ENCODE measurements around the gene ZNFX1. TPM values are rescaled to one million over a fixed set of nuclear protein-coding genes. Genes with fewer than 3 reads are reported as not detected.
A peak's percentile ranks its signal among the peaks of the same experiment; 100 is the strongest.

Gene ZNFX1
- total and polyA plus RNA-seq, 5 experiments from 2014 or later: 28.1 to 57.2 (median 45.0) TPM

DNA sequence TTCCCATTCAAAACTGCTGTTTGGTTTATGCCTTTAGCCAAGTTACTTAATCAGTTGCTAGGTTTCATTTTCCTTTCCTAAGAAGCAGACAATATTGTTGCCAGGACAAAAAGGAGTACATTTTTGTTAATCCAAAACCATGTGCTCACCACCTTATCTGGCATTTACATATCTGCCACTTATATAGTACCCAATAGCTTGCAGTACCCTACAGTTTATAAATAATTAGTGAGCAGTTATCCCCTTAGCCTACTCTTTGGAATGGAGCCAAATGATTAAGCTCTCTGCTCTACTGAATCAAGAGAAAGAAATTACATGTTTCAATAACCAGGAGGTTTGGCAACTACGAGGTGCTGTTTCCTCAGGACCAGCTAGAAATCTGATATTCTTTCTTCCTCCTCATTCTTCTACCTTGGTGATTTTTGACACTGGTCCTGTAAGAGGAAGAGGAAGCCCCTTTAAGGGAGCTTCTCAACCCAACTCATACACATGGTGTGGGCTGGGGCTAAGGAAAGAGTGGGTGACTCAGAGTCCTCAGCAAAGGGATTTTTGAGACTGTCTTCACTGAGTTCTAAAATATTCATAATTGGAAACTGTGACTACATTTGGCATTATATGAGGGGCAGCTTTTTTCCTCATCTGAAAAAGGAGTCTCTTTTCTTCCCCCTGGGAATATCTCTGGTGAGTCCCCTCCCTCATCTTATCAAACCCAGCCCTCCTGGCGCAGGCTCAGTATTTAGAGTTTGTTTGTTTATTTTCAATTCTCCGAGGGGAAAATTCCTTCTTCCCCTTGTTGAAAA, 1.5 kb downstream of the ZNFX1 start:
- ATAC-seq (peak in 1 of 2 donors; percentile 34), DNase-seq (peak in 5 of 10 donors; percentile 21 to 69 (median 36))
- Mint-ChIP-seq H3K4me1 (peaks cover 33 to 73% (median 65%) of the 10 kb centered on the region in 4 donors), H3K4me3 (peak overlapping the region; percentile 93 to 100 (median 96)), H3K27me3 (peaks cover 0 to 3% (median 0%) of the 10 kb centered on the region in 5 donors), H3K27ac (peak overlapping the region; percentile 94 to 99 (median 96)), H3K9me3 (peaks cover 0 to 30% (median 14%) of the 10 kb centered on the region in 9 donors), H3K36me3 (peaks cover 19 to 74% (median 43%) of the 10 kb centered on the region in 3 donors)
- POLR2A ChIA-PET: interaction anchor here (0.8 to 3.9 kb wide), 11 partner anchors 8 to 62 kb away, joined by 3 to 23 read pairs (median 5); no protein-coding TSS in a partner anchor

DNA sequence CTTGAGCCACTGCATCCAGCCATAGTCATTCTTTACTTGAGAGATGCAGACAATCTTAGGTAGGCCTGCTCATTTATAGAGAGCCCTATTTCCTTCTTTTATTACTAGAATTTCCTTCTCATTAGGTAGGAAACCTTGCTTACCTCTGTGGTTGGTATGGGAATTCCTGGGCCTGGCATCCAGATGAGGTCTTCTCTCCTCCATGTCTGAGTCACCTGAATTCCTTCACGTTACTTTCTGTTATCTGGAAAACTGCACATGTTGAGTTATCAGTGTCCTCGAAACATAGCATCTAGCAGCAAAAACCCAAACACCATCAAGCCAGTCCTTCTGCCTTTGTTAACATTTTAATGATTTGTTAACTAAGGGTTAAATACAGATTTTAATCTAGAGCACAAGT, 2.2 kb downstream of the ZNFX1 start:
- no peak for ATAC-seq
- peaks cover 0 to 23% (median 6%) of the 10 kb centered on the region in 9 donors for H3K9me3 Mint-ChIP-seq
- peak overlapping the region in 7 of 10 donors; percentile 5 to 98 (median 95) for H3K27ac Mint-ChIP-seq
- no peak for DNase-seq
- peaks cover 32 to 72% (median 66%) of the 10 kb centered on the region in 4 donors for H3K4me1 Mint-ChIP-seq
- POLR2A ChIA-PET: interaction anchor here (0.9 to 1.6 kb wide), 3 partner anchors 15 to 44 kb away, joined by 4 to 9 read pairs (median 5); no protein-coding TSS in a partner anchor
- peak overlapping the region in 8 of 10 donors; percentile 2 to 100 (median 54) for H3K4me3 Mint-ChIP-seq
- H3K36me3 Mint-ChIP-seq: peaks cover 14 to 74% (median 43%) of the 10 kb centered on the region in 3 donors
- peaks cover 0 to 3% (median 0%) of the 10 kb centered on the region in 5 donors for H3K27me3 Mint-ChIP-seq

DNA sequence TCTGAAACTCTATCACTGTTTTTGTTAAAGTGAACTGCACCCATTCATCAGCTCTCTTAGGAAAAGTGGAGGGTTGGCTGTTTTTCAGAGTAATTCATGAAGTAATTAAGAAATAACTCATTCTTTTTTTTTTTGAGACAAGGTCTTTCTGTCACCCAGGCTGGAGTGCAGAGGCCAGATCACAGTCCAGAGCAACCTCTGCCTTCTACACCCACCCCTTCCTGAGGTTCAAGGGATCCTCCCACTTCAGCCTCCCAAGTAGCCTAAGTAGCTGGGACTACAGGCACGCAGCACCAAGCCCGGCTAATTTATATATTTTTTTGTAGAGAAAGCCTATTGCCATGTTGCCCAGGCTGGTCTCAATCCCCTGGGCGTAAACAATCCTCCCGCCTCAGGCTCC, 2.6 kb downstream of the ZNFX1 start:
- Mint-ChIP-seq H3K27ac (peak overlapping the region in 4 of 10 donors; percentile 64 to 98 (median 96)), H3K4me1 (peaks cover 35 to 73% (median 66%) of the 10 kb centered on the region in 4 donors), H3K27me3 (peaks cover 0 to 3% (median 0%) of the 10 kb centered on the region in 5 donors), H3K36me3 (peaks cover 14 to 74% (median 43%) of the 10 kb centered on the region in 3 donors), H3K9me3 (peaks cover 0 to 18% (median 3%) of the 10 kb centered on the region in 9 donors), H3K4me3 (peak overlapping the region in 5 of 10 donors; percentile 15 to 97 (median 48))
- ATAC-seq (no peak), DNase-seq (no peak)
- POLR2A ChIA-PET: interaction anchor here (1.3 kb wide), 1 partner anchor 15 kb away, joined by 4 read pairs; no protein-coding TSS in a partner anchor

DNA sequence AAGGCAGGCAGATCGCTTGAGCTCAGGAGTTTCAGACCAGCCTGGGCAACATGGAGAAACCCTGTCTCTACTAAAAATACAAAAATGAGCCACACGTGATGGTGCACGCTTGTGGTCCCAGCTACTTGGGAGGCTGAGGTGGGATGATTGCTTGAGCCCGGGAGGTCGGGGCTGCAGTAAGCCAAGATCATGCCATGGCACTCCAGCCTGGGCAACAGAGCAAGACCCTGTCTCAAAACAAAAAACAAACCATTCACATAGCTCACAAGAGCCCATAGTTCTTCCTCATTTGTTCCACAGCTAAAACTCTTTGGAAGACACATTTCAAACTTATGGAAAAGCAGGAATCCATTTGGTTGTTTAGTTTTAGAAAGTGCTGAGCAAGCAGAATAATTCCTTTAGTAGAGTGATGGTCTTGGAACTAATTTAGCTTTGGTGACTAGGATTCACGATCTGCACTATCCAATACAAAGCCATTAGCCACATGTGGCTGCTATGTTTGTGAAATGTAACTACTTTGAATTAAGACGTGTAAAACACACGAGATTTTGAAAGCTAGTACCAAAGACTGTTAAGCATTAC, 4.1 kb downstream of the ZNFX1 start:
- no peak for ATAC-seq
- peak overlapping the region in 1 of 10 donors; percentile 56 for H3K27ac Mint-ChIP-seq

DNA sequence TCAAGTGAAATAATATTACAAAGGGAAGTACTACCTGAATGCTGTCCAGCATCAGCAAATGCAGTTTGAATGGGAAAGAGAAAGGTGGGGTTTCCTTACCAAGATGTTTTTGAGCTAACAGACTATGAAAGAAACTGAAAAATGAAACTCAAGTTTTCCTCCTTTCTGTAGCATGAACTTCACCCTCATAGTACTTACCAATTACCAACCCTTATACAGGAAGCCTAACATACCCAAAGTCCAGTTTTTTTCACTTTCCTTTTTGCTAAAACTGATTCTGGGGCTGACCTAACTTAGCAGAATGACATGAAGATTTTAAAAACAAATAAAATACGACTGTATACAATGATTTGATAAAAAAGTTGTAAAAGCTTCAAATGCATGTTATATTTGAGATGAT, 5.2 kb downstream of the ZNFX1 start:
- H3K4me3 Mint-ChIP-seq: peak overlapping the region in 2 of 10 donors; percentile 0 to 54
- H3K36me3 Mint-ChIP-seq: peaks cover 21 to 78% (median 45%) of the 10 kb centered on the region in 3 donors
- POLR2A ChIA-PET: no interaction called here
- H3K4me1 Mint-ChIP-seq: peaks cover 35 to 79% (median 71%) of the 10 kb centered on the region in 4 donors
- H3K27ac Mint-ChIP-seq: peak overlapping the region in 3 of 10 donors; percentile 14 to 58 (median 27)
- ATAC-seq: no peak
- peaks cover 0 to 3% (median 0%) of the 10 kb centered on the region in 9 donors for H3K9me3 Mint-ChIP-seq
- H3K27me3 Mint-ChIP-seq: no peaks in the 10 kb centered on the region
- no peak for DNase-seq

More for the DNA sequence above, 4.1 kb downstream of the ZNFX1 start:
- DNase-seq: no peak
- peaks cover 0 to 3% (median 0%) of the 10 kb centered on the region in 5 donors for H3K27me3 Mint-ChIP-seq
- H3K4me3 Mint-ChIP-seq: peak overlapping the region in 1 of 10 donors; percentile 41
- peaks cover 19 to 74% (median 43%) of the 10 kb centered on the region in 3 donors for H3K36me3 Mint-ChIP-seq
- POLR2A ChIA-PET: no interaction called here
- H3K4me1 Mint-ChIP-seq: peaks cover 35 to 74% (median 68%) of the 10 kb centered on the region in 4 donors
- peaks cover 0 to 8% (median 3%) of the 10 kb centered on the region in 9 donors for H3K9me3 Mint-ChIP-seq

DNA sequence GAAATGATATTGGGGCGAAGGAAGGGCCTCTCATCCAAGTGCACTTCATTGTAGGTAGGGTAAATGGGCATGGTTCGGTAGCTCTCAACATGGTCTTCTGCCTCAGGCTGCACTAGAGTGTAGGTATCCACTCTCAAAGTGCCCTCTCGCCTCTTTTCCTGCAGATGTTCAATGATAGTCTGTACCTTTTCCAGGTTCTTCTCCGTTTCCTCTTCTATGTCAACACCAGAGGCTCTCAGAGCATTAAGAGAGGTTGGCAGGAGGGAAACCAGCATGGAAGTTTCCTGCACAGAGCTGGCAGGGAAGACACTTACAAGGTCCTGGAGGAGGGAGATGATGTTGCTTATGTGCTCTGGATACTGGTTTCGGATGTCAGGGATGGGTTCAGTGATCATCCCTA, 7.1 kb downstream of the ZNFX1 start:
- Mint-ChIP-seq H3K36me3 (peaks cover 21 to 87% (median 49%) of the 10 kb centered on the region in 3 donors), H3K4me1 (peaks cover 34 to 83% (median 71%) of the 10 kb centered on the region in 4 donors), H3K27ac (peak overlapping the region in 5 of 10 donors; percentile 45 to 82 (median 61)), H3K9me3 (peaks cover 0 to 3% (median 0%) of the 10 kb centered on the region in 9 donors), H3K27me3 (no peaks in the 10 kb centered on the region), H3K4me3 (peak overlapping the region in 8 of 10 donors; percentile 1 to 85 (median 57))
- ATAC-seq (no peak), DNase-seq (no peak)
- POLR2A ChIA-PET: no interaction called here

DNA sequence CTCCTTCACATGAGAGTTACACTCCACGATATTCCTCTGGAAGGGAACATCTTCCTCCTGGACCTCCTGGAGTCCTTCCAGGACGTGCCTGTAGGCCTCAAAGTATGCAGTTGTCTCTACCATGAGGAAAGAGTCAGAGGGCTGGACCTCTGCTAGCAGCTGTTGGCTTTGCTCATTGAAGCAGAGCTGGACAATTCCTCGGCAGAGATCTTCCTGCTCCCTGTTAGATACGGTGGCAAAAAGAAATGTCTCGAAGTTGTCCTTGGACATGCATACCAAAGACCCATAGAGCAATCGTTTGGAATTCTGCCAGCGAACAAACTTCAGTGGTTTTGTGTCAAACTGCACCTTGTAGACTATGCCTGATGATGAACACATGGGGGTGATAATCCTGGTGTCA, 7.7 kb downstream of the ZNFX1 start:
- no peaks in the 10 kb centered on the region for H3K27me3 Mint-ChIP-seq
- peak overlapping the region in 8 of 10 donors; percentile 40 to 83 (median 57) for H3K27ac Mint-ChIP-seq
- H3K4me1 Mint-ChIP-seq: peaks cover 34 to 81% (median 69%) of the 10 kb centered on the region in 4 donors
- H3K4me3 Mint-ChIP-seq: peak overlapping the region in 9 of 10 donors; percentile 2 to 85 (median 71)
- POLR2A ChIA-PET: no interaction called here
- no peak for ATAC-seq
- peaks cover 21 to 86% (median 46%) of the 10 kb centered on the region in 3 donors for H3K36me3 Mint-ChIP-seq
- peaks cover 0 to 3% (median 0%) of the 10 kb centered on the region in 9 donors for H3K9me3 Mint-ChIP-seq
- DNase-seq: no peak

DNA sequence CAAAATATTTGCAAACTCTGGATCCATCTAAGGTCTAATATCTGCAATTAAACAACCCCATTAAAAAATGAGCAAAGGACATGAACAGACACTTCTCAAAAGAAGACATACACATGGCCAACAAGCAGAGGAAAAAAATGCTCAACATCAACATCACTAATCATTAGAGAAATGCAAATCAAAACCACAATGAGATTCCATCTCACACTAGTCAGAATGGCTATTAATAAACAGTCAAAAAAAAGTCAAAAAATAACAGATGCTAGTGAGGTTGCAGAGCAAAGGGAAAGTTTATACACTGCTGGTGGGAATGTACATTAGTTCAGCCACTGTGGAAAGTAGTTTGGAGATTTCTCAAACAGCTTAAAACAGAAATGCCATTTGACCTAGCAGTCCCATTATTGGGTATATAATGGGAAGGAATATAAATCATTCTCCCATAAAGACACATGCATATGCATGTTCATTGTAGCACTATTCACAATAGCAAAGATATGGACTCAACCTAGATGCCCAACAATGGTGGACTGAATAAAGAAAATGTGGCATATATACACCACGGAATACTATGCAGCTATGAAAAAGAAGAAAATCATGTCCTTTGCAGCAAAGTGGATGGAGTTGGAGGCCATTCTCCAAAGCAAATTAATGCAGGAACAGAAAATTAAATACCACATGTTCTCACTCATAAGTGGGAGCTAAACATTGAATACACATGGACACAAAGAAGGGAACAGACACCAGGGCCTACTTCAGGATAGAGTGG, 9.1 kb downstream of the ZNFX1 start:
- ATAC-seq (no peak), DNase-seq (no peak)
- Mint-ChIP-seq H3K27ac (peak overlapping the region in 8 of 10 donors; percentile 24 to 86 (median 61)), H3K9me3 (peaks cover 0 to 3% (median 0%) of the 10 kb centered on the region in 9 donors), H3K4me1 (peaks cover 34 to 76% (median 67%) of the 10 kb centered on the region in 4 donors), H3K27me3 (no peaks in the 10 kb centered on the region), H3K4me3 (peak overlapping the region; percentile 43 to 85 (median 74)), H3K36me3 (peaks cover 21 to 90% (median 53%) of the 10 kb centered on the region in 3 donors)
- POLR2A ChIA-PET: interaction anchor here (2.7 kb wide), 1 partner anchor 9 kb away, joined by 23 read pairs; the partner anchor contains the start of gene ZNFX1

DNA sequence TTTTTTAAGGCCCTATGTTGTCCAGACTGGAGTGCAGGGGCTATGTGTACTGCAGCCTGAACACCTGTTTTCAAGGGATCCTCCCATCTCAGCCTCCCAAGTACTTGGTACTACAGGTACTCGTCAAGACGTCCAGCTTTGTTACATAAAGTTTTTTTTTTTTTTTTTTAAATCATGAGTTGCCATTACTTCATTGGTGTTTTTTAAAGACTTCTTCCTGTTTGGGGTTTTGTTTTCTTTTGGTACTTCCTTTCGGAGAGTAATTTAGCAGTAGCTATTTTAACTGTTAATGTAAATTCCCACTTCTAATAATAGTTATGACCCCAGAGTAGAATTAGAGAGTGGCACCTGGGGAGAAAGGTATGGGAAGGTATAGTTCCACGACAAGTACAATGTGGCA, 10.5 kb downstream of the ZNFX1 start:
- DNase-seq: no peak

DNA sequence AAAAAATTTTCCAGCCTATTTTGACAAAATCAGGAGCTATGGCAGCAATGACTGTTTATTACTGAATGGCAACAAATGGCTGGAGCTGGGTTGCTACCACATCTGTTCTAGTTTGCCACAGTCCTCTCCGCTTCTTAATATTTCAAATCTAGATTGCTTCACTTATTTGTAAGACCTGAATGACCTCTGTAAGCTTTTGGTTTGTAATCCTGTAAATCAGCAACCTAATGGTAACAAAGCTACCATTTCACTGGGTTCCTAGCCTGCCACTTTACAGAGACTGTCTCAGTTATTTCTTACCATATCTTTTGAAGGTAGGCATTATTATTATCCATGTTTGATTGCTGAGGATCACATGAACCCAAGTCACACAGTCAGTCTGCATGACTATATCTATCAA, 15.4 kb downstream of the ZNFX1 start:
- H3K4me1 Mint-ChIP-seq: peaks cover 8 to 25% (median 16%) of the 10 kb centered on the region in 4 donors
- H3K27me3 Mint-ChIP-seq: no peaks in the 10 kb centered on the region
- DNase-seq: no peak
- H3K9me3 Mint-ChIP-seq: no peaks in the 10 kb centered on the region
- POLR2A ChIA-PET: interaction anchor here (1.2 kb wide), 1 partner anchor 61 kb away, joined by 5 read pairs; no protein-coding TSS in a partner anchor
- H3K36me3 Mint-ChIP-seq: peaks cover 6 to 87% (median 31%) of the 10 kb centered on the region in 3 donors
- ATAC-seq: no peak
- no peak overlapping the region for H3K27ac Mint-ChIP-seq
- no peak overlapping the region for H3K4me3 Mint-ChIP-seq

More for the DNA sequence above, 10.5 kb downstream of the ZNFX1 start:
- ATAC-seq: peak; percentile 35 to 44
- peak overlapping the region; percentile 55 to 87 (median 80) for H3K4me3 Mint-ChIP-seq
- POLR2A ChIA-PET: interaction anchor here (0.7 to 2.7 kb wide), 4 partner anchors 11 to 335 kb away, joined by 4 to 23 read pairs (median 6); partner anchors contain the start of gene ZNFX1
- peaks cover 30 to 63% (median 61%) of the 10 kb centered on the region in 4 donors for H3K4me1 Mint-ChIP-seq
- H3K9me3 Mint-ChIP-seq: peaks cover 0 to 3% (median 0%) of the 10 kb centered on the region in 9 donors
- peak overlapping the region; percentile 52 to 92 (median 84) for H3K27ac Mint-ChIP-seq
- H3K27me3 Mint-ChIP-seq: no peaks in the 10 kb centered on the region
- H3K36me3 Mint-ChIP-seq: peaks cover 27 to 91% (median 53%) of the 10 kb centered on the region in 3 donors

DNA sequence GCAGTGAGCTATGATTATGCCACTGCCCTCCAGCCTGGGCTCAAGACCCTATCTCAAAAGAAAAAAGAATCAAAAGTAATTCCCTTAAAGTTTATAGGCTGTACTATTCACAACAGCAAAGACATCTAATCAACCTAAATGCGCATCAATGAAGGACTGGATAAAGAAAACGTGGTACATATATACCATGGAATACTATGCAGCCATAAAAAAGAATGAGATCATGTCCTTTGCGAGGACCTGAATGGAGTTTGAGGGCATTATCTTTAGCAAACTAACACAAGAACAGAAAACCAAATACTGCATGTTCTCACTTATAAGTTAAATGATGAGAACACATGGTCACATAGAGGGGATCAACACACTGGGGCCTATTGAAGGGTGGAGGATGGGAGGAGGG, 16.7 kb downstream of the ZNFX1 start:
- no peak for DNase-seq
- POLR2A ChIA-PET: no interaction called here
- no peak for ATAC-seq
- H3K4me3 Mint-ChIP-seq: no peak overlapping the region
- H3K27me3 Mint-ChIP-seq: no peaks in the 10 kb centered on the region
- H3K4me1 Mint-ChIP-seq: peaks cover 3 to 14% (median 8%) of the 10 kb centered on the region in 4 donors
- H3K27ac Mint-ChIP-seq: peak overlapping the region in 3 of 10 donors; percentile 1 to 60 (median 57)
- H3K36me3 Mint-ChIP-seq: peaks cover 6 to 92% (median 36%) of the 10 kb centered on the region in 3 donors
- H3K9me3 Mint-ChIP-seq: no peaks in the 10 kb centered on the region

Measured in naive thymus-derived CD8-positive, alpha-beta T cell (primary cell).